GM21447 (cell line): ENCODE data around the gene PTPRU.

Source experiments
- ATAC-seq: cut with Tn5 transposase; IDR thresholded peaks from one replicate; pipeline ENCODE4 v1.9.1; 2021; ENCODE audit not compliant: unreplicated experiment

PTPRU gene

GRCh38 chr1:29327223-29327935, 91.1 kb downstream of the PTPRU start:
- ATAC-seq, result no peak

GRCh38 chr1:29329022-29329775, 92.9 kb downstream of the PTPRU start:
- ATAC-seq, result no peak

- no peak for ATAC-seq
Measured at GRCh38 chr1:29330089-29330488, 93.8 kb downstream of the PTPRU start.

- no peak for ATAC-seq
Measured at GRCh38 chr1:29330856-29331255, 94.5 kb downstream of the PTPRU start.

GRCh38 chr1:29331309-29331708, 95.0 kb downstream of the PTPRU start:
- no peak for ATAC-seq

GRCh38 chr1:29331729-29332128, 95.4 kb downstream of the PTPRU start:
- ATAC-seq, result no peak

- no peak for ATAC-seq
Measured at GRCh38 chr1:29332204-29332603, 95.9 kb downstream of the PTPRU start.

- no peak for ATAC-seq
Measured at GRCh38 chr1:29333008-29333407, 96.7 kb downstream of the PTPRU start.

- ATAC-seq, result no peak
Measured at GRCh38 chr1:29335573-29335972, 99.3 kb downstream of the PTPRU start.

GRCh38 chr1:29338908-29339575, 102.7 kb downstream of the PTPRU start:
- no peak for ATAC-seq

GRCh38 chr1:29341936-29342335, 105.6 kb downstream of the PTPRU start:
- no peak for ATAC-seq

GRCh38 chr1:29342351-29342750, 106.0 kb downstream of the PTPRU start:
- ATAC-seq, result no peak

GRCh38 chr1:29342983-29343382, 106.7 kb downstream of the PTPRU start:
- no peak for ATAC-seq

GRCh38 chr1:29343476-29343875, 107.2 kb downstream of the PTPRU start:
- ATAC-seq, result no peak

- no peak for ATAC-seq
Measured at GRCh38 chr1:29343908-29344307, 107.6 kb downstream of the PTPRU start.

- ATAC-seq, result no peak
Measured at GRCh38 chr1:29344336-29344735, 108.0 kb downstream of the PTPRU start.

GRCh38 chr1:29346576-29346975, 110.3 kb downstream of the PTPRU start:
- ATAC-seq, result no peak

GRCh38 chr1:29349871-29350491, 113.7 kb downstream of the PTPRU start:
- no peak for ATAC-seq

GRCh38 chr1:29352719-29353420, 116.5 kb downstream of the PTPRU start:
- ATAC-seq, result no peak

GRCh38 chr1:29354511-29355098, 118.3 kb downstream of the PTPRU start:
- no peak for ATAC-seq

GRCh38 chr1:29355375-29355774, 119.1 kb downstream of the PTPRU start:
- ATAC-seq, result no peak
